Measurements from ENCODE around the gene ALDH18A1.
A peak's percentile ranks its signal among the peaks of the same experiment; 100 is the strongest.

ALDH18A1 gene

DNA sequence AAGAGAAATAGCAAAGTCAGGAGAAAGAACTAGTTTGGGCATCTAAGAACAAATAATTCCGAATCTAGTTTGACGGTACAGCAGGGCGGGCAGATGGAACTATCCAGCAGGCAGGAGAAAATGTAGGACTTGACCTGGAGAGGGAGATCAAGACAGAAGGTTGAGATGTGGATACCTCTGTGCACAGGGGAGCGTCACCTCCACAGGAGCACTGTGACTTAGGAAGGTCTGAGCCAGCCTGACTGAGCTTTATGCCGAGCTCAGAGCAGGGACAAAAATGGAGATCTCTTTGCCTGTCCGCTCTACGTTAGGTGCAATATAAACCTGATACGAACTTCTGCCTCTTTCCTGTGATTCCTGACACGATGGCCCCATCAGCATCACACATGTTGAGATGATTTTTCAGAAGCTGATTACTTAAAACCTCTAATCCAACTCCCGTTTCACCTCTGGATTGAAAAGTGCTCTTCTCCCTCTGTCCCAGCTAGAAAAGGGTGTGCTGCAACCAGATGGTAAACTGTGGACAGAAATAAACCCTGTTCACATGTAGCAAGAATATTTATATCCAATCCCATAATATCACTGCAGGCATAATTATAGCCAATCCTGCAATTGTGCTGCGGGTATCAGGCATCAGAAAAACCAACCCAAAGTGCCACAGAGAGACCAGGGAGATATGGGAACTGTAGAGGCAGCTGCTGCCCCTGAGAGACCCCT is 81.7 kb downstream of the ALDH18A1 start:
- no peak for DNase-seq

DNA sequence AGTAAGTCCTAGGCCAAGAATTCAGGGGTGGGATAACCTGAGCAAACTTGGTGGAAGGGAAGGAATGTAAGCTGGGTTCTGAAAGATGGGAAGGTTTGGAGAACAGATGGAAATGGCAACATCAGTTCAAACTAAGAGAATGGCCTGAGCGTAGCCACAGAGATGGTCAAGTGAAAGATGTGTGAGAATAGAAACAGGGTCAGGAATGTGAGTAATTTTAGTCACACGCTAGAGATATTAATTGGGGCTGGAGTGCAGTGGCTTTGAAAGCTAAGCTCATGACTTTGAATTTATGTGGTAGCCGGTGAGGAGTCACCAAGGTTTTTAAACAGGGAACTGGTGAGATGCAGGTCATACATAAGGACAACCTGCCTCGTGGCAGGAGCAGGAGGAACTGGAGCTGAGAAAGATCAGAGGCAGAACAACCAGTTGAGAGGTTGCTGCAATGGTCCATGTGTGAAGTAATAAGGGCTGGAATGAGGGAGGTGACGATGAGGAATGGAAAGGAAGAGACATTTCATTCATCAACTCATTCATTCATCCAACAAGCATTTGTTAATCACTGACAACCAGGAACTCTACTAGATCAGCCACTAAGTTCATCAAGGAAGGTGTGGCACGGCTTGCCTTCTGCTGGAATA is 82.4 kb downstream of the ALDH18A1 start:
- no peak for DNase-seq

DNA sequence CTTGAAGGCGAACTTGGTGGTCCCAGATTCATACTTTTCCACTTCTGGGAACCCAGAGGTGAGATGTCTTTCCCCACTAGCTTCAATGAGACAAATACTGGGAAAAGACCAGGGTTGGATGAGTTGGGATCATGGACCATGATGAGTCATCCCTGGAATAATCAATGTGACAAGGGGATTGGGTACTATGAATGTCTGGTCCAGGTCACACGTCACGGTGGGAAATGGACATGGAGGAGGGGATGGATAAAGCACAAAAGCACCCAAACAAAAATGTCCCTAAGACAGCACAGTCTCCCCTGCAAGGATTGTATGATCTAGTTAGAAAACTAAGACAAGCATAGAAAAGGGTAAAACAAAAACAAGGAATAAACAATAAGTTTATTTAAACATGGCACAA is 83.0 kb downstream of the ALDH18A1 start:
- DNase-seq = no peak

DNA sequence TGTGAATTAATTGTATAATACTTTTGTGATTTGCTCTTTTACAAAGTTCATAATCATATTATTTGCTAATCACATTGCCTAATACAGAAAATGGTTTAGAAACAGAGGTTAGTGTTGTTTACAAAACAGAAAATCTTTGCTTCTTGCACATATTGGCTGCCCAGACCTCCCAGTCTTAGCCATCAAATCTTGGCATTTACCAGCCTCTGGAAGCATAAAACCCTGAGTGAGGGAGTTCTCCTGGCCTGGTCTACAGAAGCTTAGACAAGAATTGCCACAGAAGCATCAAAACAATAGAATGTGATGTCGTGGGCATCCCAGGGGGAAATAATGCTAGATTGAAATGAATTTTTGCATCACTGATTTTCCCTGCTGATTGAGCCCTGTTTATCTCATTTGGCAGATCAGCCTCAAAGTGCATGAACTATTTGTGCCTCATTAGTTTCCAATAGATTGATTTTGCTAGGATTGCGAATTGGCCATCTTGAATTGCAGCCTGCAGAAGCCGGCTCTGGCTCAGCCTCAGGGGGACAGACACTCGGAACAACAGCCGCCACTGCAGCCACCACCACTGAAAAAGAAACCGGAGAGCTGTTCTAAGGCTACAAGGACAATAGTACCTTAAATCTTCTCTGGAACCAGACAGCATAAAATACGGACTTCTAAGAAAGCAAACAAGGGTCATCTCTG is 84.2 kb downstream of the ALDH18A1 start:
- DNase-seq = no peak

DNA sequence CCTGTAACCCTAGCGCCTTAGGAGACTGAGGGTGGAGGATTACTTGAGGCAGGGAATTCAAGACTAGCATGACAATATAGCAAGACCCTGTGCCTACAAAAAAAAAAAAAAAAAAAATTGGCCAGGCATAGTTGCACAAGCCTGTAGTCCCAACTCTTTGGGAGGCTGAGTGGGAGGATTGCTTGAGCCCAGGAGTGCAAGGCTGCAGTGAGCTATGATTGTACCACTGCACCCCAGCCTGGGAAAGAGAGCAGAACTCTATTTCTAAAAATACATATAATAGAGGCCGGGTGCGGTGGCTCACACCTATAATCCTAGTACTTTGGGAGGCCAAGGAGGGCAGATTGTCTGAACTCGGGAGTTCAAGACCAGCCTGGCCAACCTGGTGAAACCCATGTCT is 85.1 kb downstream of the ALDH18A1 start:
- no peak for DNase-seq

DNA sequence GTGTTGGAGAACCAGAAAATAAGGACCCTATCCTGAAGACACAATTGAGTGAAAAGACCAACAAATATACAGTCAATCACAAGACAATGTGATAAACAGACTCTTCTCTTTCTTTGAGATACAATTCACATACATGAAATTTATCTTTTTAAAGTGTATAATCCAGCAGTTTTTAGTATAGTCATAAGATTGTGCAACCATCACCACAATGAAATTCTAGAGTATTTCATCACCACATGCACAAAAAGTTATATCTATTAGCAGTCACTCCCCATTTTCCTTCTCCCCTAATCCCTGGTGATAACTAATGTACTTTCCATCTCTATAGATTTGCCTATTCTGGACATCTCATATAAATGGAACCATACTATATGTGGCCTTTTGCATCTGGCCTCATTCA is 87.1 kb downstream of the ALDH18A1 start:
- DNase-seq = no peak

DNA sequence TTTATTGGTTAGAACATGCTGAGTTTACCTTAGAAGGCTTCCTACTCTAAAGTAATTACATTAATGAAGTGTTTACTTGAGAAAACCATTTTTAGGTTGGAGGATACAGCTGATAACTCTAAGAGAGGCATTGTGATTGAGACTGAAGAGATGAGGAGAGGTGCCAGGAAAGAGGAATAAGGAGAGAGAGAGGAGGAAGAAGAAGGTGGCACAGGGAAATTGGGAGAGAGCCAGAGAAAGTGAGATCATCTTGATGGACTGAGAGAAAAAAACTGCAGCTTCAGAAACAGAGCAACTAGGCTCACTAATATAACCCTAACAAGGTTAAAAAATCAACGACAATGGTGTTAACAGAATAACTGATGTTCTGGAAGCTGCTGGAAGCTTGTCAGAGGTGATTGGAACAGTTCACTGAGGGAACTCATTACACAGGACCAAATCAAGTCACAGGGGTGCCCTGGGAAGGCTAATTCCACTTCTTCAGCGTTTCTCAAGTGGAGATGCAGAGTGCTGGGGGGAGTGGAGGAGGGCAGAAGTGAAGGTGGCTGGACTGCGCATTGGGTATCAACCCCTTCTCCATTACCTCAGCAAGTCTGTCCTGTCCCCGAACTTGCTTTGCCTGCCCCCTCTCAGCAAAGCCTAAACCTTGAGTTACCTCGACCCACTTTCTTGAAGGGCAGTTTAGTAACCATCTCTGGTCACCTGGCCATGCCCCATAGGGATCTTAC is 88.4 kb downstream of the ALDH18A1 start:
- DNase-seq = no peak

DNA sequence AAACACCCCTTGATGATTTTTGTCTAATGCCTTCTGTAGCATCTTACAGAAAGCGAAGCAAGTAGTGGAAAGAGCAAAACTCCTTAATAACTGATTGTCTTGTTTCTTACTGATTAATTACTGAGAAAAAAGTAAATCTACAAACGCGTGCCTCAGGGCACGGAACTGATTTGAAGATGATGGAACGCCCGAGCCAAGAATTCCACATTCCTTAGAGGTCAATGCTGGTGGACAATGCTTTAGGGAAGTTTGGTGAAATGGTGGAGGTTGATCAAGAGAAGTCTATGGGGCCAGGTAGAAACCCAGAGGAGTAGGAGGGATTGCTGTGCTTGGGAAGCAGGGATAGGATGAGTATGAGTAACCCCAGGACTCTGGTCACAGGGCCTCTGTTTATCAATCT is 90.4 kb downstream of the ALDH18A1 start:
- DNase-seq = no peak

DNA sequence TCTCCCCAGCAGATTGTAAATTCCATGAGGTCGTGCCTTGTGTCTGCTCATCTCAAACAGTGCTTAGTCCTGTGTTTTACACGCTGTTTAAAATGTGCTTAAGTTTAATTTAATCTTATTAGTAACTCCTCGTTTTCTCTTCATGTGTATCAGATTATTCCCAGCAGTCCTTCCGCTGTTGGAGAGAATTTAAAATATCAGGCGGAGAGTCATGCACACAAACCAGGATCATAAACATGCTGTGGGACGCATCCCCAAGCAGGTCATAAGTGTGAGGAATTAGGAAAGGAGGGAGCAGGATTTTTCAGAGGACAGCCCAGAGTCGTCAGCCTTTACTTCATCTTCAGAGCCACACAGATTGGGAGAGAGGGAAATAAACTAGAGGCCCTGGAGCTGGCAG is 91.2 kb downstream of the ALDH18A1 start:
- no peak for DNase-seq

DNA sequence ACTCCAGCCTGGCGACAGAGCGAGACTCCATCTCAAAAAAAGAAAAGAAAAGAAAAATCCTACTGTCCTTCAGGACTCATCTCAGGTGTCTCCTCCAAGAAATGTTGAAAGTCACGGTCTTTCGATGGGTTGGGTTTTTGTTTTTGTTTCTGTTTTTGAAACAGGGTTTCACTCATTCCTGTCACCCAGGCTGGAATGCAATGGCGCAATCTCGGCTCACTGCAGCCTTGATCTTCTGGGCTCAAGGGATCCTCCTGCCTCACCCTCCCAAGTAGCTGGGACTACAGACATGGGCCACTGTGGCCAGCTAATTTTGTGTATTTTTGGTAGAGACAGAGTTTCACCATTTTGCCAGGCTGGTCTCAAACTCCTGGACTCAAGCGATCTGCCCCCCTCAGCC is 92.2 kb downstream of the ALDH18A1 start:
- DNase-seq = no peak

DNA sequence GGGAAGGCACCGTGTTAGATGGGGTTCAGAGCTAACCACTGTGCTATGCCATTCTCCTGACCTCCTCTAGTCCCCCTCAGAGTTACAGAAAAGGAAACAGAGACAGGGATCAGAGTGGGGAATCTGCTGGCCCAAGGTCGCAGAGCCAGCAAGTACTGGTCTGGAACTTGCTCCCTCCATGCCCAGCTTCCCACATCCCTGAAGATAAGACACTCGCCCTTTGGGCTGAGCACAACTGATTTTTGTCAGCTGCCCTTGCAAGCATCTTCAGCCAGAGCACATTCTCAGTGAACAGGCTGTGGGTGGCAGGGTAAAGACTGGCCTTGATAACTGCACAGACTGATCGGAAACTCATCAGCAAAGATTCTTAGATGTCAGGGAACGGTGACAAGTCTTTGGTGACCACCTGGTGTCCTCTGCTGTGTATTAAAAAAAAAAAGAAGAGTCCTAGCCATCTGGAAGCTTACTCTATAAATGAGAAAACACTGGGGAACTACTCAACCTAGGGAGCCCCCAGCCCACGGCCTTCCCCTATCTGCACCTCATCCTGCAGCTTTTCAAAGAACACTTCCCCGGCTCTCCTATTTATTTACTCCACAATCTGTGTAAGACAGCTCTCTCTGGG is 94.1 kb downstream of the ALDH18A1 start:
- no peak for DNase-seq

DNA sequence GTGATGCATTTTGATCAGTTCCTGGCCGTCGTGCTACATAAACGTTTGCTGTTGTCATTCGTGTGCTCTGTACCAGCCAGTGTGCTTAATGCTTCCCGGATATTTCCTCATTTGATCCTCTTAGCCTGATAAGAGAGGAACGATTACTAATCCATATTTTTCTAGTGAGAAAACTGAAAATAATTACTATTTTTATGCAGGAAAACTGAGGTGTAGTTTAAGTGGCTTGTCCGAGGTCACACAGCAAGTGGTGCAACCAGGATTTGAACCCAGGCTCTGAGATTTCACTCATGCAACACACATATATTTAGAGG is 94.7 kb downstream of the ALDH18A1 start:
- no peak for DNase-seq

DNA sequence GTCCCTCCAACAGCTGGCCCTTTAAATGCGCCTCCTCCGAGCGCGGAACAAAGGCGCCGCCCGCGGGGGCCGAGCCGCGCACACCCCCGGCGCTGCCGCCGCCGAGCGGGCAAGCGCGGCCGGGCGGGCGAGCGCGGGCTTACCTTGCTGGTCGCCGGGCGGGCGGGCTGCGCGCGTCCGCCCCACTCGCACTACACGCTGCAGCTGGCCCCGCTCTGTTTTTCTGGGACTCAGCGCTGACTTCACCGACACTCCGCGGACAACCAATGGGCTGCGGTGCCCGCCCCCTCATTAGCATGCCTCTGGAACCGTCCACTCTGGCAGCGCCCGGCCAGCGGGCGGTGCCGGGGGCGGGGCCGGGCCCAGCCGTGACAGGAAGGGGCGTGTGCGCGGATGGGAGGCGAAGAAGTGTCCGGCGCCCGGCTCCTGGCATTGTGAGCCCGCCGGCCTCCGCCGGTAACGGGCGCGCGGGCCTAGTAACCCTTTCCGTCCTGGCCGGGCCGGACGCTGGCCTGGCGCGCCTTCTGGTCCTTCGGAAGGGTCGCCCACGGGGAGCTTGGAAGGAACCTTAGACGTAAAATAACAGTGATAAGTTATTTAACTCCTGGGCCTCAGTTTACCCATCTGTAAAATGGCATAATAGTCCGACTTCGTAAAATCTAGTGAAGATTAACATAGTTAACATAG is 95.2 kb downstream of the ALDH18A1 start, which contains the start of gene SORBS1:
Gene SORBS1 (minus strand): TSS at position 195 of the 687 bp plus-strand sequence. CDS start 120,236 bp downstream, outside the sequence.
- DNase-seq = peak; percentile 95

DNA sequence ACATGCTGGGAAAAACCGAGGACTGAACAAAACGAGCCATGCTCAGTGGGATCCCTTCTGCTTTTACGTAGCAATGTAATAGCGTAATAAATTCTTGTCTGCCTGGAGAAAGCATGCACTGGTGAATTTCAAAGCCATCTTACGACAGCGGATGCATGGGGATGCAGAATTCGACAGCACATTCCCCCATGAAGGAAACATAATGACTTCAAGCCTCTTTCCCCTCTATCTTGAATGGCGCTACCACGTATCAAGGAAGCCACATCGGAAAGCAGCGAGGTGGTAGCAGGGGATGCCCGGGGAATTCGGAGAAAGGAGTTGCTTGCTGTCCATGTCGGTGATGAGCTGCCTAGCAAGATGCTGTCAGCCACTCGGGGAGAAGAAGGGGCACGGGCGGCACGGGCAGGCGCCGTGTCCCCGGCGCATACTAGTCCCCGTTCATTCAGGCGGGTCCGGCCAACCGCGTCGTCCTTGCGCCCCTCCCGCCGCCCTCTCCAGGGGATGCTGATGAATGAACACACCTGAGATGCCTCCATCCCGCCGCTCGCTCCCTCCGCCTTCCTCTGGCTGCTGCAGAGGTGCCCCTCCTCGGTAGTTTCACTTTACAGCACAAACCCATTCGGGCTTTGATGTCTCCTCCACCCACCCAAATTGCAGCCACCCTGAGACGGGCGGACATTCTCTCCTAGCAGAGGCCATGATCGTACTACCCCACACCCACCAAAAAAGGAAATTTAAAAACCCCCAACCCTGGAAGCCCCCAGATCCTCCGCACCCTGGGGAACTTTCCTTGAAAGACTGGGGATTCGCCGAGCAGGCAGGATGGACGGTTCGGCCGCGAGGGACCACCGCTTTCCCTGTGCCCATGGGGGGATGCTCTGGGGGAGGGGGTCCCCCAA is 96.0 kb downstream of the ALDH18A1 start:
- peak; percentile 81 for DNase-seq

DNA sequence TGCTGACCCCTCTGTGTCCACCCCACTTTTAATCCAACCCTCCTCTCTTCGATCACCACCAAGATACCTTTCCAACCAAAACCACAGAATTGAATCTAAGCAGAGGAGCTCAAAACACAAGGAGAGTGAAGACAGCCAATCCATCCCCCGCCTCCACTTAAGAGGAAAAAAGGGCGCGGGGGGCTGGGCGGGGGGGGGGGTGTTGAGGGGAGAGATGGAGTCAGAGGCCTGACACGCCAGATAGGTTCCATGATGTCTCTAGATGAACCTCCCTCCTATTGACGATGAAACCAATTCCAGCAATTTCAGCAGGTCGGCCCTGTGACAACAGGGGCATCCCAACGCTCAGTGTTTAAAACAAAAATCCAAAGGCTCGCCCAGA is 96.6 kb downstream of the ALDH18A1 start:
- DNase-seq = no peak

DNA sequence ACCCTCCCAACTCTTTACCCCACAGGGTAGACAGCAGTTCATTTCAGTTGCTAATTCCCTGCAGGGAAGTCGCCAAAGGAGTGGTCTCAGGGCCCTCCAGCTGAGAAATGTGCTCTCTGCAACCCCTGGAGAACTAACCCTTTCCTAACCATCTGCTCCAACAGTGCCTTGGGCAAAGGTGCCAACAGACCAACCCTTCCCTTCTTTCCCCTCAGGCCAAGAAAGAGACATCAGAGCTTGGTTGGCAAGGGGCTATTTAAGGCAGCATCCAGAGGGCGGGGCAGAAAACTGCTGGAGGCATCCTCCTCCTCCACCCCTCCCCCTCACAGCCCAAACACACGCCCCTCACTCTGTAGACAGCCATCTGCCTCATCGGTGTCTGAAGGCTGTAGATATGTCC is 97.0 kb downstream of the ALDH18A1 start:
- DNase-seq = no peak

DNA sequence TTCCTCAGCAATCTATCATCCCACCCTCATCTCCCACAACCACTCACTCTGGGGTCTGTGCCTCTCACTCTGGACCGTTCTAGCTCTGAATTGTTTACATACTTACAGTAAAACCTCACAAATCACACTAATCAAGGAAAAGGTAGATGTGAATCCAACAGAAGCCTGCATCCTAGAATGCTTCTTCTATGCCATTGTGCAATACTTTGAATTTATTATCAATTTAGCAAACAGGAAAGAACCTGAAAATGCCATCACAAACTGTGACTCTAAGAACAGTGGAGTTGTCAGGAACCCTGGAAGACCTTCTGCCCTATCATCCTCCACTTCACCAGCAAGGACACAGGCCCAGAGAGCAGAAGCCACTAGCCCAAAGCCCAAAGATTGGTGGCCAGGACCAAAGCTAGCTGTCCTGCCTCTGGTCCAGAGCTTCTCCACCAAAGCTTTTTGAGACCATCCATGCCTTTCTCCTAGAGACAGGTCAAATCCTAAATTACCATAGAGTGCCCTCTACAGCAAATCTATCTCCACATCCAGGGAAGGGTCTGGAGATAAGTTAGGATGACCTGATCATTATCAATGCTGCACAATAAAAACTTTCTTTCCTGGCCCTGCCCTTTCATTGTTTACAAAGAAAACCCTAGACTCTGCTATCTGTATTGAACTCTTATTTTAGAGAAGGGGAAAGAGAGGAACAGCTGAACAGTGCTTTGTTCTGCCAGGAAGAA is 97.8 kb downstream of the ALDH18A1 start:
- DNase-seq = no peak

DNA sequence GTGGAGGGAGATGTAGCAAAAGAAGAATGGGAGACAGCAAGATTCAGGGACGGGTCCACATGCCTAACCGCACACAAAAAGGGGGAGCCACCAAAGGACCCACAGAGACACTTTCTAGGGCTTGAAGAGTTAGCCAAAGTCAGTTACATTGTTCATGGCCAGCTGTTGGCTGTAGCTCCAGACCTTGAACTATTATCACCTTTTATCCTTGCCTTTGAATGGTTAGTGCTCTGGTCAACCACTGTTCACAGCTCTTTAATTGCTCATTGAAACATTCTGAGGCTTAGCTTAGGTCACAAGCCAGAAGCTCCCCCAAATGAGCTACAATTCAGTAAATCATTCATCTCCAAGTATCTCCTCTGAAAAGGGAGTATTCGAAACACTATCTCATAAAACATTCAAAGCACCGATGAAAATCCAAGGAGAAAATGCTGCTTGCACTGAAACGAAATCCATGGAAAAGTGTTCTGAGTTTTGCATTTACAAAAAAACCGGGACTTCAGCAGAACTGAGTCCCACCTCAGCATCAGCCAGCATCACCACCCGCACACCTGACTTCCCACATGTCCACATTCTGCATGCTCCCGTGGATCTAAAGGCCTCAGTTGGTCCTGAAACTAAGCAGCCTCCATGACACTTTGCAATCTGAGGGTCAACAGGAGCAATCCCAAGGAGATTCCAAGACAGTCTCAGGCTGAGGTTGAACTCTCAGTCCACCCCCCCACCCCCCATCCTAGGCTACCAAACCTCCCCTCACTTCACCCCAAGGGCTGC is 99.3 kb downstream of the ALDH18A1 start:
- DNase-seq = no peak
